Iris pigment epithelial cell (primary cell): ENCODE measurements around the gene RAMP1.
"Not testable (repeated sequence)": the region's sequence is repeated elsewhere in the genome, so short reads cannot be mapped to it uniquely, and the experiment has no call there.

Source experiments
- DNase-seq: peaks from one replicate; pipeline ENCODE4 v3.0.0-alpha.2; 2011; ENCODE audit warnings: low read depth

Gene RAMP1

GRCh38 chr2:237917696-237918374, 58.4 kb downstream of the RAMP1 start:
- DNase-seq, result no peak

- no peak for DNase-seq
Observed at GRCh38 chr2:237919593-237919992, 60.2 kb downstream of the RAMP1 start.

DNA sequence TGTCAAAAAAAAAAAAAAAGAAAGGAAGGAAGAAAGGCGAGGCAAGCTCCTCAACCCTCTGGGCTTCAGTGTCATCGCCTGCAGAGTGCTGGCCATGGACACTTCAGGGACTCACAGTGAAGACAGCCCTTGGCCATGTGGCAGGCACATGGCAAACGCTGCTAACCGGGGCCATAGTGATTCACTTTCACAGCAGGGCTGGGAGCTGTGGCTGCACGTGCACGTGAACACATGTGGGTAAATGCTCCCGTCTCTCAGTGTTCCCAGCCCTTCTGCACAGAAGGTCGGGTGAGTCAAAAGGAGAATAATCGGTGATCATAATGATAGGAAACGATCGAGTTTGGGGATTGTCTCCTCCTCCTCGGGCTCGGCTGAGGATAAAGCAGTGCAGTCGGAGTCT, 61.2 kb downstream of the RAMP1 start:
- no peak for DNase-seq

- no peak for DNase-seq
Observed at GRCh38 chr2:237921967-237922492, 62.6 kb downstream of the RAMP1 start.

DNA sequence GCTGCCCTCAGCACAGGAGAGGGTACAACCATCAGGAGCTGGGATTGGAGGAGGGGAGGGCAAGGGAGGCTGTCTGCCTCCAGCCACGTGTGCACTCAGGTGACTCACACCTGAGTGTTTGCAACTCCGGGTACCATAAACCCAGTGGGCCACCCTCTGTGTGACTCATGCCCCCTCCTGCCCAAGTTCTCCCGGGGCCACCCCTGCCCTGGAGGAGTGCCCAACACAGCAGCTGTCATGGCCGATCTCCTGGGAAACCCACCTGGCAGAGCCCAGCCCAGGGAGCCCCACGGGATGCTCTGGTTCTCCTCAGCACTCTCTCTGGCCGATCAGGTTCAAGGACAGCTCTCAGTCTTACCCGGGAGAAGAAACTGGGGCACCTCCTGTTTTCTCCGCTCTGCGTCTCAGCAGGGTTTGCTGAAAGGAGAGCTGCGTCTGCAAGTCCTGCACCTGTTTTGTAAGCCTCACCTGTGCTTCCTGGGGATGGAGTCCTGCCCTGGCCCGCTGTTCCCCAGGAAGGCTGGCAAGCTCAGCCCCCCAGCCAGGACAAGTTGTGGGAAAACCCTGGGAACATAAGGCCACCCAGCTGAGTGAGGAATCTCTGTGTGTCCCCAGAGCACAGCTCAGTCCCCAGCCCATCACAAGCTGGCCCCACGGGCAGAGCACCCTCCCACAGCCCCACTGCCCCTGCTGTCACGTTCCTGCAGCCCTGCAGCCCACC, 63.4 kb downstream of the RAMP1 start:
- DNase-seq, result no peak

DNA sequence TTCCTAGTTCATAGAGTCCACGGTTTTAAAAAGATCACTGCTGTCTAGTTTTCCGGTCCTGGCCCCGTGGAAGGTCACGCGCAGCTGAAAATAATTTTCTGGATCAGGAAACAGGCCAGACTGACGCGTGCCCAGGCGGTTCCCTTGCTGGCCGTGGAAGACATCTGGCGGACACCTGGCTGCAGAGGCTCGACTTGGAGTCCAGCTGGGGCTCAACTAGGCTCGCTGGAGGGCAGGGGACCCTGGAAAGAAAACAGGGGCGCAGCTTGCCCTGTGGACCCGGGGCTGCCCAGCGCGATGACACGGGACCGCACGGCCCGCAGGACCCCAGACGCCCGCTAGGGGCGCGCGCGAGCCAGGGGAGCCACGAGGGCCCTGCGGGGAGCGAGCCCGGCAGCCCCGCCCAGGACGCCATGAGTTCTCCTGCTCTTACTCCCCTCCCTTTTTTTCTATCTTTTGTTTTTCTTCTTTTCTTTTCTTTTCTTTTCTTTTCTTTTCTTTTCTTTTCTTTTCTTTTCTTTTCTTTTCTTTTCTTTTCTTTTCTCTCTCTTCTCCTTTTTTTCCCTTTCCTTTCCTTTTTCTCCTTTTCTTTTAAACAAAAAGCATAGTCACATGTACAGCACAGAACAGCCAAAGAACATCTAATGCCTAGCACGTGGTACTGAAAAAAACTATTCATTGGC, 64.2 kb downstream of the RAMP1 start:
- DNase-seq, result peak; percentile 51

- DNase-seq, result no peak
Observed at GRCh38 chr2:237924164-237924534, 64.7 kb downstream of the RAMP1 start.

GRCh38 chr2:237927135-237927534, 67.7 kb downstream of the RAMP1 start:
- DNase-seq, result no peak

GRCh38 chr2:237927986-237928385, 68.6 kb downstream of the RAMP1 start:
- DNase-seq, result no peak

DNA sequence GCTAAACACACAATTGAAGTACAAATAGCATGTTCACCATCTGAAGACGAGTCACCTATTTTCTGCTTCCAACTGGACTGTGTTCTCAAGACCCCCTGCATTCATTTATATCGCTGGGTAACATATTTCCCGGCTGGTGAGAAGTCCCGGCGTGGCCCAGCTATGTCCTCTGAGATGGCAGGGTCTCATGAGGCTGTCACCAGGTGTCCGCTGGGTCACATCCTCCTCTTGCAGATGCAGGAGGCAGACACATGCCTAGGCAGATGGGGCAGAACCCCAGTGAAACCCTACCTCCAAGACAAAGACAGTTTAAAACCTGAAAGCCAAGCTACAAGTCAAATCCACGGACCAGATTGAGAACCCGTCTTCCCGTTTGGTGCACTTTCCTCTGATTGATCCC, 70.6 kb downstream of the RAMP1 start:
- DNase-seq, result no peak

DNA sequence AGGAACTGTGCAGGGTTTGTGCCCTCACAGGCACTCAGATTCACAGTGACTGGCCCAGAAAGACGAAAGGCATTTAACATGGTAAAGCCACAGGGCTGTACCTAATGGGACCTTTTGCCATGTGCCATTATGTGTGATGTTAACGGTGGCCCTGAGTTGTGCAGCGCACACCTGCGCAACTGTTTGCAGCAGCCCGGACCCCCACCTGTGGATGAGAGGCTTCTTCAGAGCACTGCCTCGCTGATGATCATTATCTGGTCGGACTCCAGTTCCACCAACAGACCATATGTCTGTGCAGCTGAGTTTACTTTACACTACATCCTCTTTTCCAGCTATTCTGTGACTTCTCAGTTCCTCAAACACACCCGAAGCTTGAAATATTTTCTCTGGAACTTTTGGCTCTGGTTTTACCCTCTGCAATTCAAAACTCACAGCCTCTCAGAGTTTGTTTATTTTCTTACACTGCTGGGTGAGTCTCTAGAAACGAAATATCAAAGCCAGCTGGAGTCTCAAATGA, 71.8 kb downstream of the RAMP1 start:
- peak; percentile 40 for DNase-seq

GRCh38 chr2:237932731-237933131, 73.3 kb downstream of the RAMP1 start:
- peak; percentile 86 for DNase-seq

DNA sequence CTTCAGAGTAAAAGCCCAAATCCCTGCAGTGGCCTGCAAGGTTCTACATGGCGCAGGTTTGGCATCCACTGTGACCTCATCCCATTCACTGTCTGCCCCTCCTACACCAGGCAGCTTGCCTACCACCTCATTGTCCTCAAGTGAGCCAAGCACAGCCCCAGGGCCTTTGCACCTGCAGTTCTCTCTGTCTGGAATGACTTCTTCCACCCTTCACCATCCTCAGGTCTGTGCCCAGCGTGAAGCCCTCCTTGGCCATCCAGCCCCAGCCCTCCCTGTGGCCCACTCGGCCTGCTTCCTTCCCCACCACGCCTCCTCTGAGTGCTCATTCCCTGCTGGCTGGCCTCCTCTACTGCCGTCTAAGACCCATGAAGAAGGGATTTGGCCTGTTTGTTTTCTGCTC, 74.8 kb downstream of the RAMP1 start:
- no peak for DNase-seq

GRCh38 chr2:237935740-237936452, 76.5 kb downstream of the RAMP1 start:
- peak; percentile 16 for DNase-seq

GRCh38 chr2:237939251-237939650, 79.8 kb downstream of the RAMP1 start:
- DNase-seq, result peak; percentile 49

DNA sequence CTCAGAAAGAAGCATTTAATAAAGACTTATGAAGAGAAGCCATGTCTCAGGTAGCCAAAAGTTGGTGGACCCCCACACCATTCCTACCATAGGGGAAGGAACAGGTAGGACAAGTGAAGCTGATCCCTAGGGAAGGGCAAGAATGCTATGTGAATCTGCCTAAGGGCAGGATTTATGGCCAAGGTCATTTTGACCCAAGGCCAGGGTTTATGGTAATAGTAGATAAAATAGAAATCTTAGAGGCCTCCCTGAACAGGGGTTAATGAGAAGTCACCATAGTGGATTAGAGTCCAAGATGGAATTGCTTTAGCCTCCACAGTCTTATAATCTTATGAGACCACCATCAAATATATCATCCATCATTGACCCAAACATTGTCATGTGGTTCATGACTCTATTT, 81.4 kb downstream of the RAMP1 start:
- no peak for DNase-seq

- no peak for DNase-seq
Observed at GRCh38 chr2:237941239-237941638, 81.8 kb downstream of the RAMP1 start.

DNA sequence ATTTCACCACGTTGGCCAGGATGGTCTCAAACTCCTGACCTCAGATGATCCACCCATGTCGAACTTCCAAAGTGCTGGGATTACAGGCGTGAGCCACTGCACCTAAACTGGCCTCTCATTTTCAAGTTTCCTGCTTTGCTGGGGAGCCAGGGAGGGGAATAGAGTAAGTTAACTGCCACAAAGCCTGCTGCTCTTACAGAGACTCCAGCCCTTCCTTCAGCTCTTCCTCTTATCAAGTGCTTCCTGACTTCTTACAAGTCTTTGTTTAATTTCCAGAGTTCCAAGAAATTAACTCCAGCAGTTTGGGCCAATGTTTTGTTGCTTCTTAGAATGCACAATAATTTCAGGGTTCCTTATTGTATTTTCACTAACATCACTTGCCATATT, 83.1 kb downstream of the RAMP1 start:
- no peak for DNase-seq

DNA sequence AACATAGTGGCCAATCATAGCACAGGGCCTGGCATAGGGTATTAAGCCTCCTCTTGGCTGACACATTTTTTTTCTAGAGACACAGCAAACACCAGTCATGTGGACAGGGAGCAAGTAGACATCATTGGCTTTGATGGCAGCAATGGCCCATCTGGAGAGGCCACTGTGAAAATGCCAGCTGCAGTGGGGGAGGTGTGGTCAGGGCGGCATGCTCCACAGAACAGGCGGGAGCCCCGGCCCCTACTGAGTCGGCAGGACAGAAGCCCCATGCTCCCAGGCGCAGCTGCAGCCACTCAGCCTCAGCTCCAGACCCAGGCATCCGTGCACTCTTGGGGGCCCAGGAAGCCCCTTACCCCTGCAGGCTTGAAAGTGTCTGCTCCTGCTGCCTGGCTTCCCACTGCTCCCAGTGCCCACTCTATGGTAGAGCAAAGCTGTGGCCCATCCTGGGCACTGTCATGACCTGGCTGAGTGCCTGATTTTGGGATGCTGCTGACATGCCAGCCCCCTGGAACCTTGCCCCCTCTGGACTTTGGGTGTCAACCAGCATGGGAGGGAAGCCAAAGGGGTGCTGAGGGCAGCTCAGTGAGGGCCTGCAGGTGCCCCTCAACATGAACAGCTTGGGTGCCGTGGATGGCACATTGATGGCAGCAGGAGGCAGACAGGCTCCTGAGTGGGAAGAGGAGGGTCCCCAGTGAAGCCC, 84.1 kb downstream of the RAMP1 start:
- no peak for DNase-seq

GRCh38 chr2:237944302-237944701, 84.9 kb downstream of the RAMP1 start:
- no peak for DNase-seq

GRCh38 chr2:237946423-237946822, 87.0 kb downstream of the RAMP1 start:
- DNase-seq, result no peak

- not testable (repeated sequence) for DNase-seq
Observed at GRCh38 chr2:237951354-237951753, 91.9 kb downstream of the RAMP1 start.
